Aorta (tissue), 5 donors: ENCODE data around the gene HKDC1. TPM values are rescaled to one million over a fixed set of nuclear protein-coding genes. Genes with fewer than 3 reads are reported as not detected.
"Not testable (repeated sequence)": the region's sequence is repeated elsewhere in the genome, so short reads cannot be mapped to it uniquely, and the experiment has no call there.

Source experiments
- ATAC-seq: fragments of 200-7000 bp; cut with Tn5 transposase; one replicate; pipeline ENCODE4 v1.9.1; 2022; ENCODE audit warnings: moderate library complexity; ENCODE audit not compliant: low FRiP score
- DNase-seq, 2 donors: peaks; one replicate each; pipeline ENCODE4 v3.0.0-alpha.2; 2020
- H3K27ac ChIP-seq, 2 donors: one replicate each; pipeline ENCODE4 v1.5.1; 2013; ENCODE audit warnings: low read length in 2 of 2, mild to moderate bottlenecking in 2 of 2, moderate library complexity in 2 of 2, control low read depth in 1 of 2, inconsistent platforms in 1 of 2, low read depth in 1 of 2
- H3K27me3 ChIP-seq, 2 donors: one replicate each; pipeline ENCODE4 v1.6.1; 2013; ENCODE audit warnings: control low read depth in 1 of 2, low read length in 1 of 2, mild to moderate bottlenecking in 1 of 2, moderate library complexity in 1 of 2; ENCODE audit not compliant: insufficient read depth in 2 of 2, control insufficient read depth in 1 of 2
- H3K36me3 ChIP-seq, 2 donors: one replicate each; pipeline ENCODE4 v1.6.1; 2013; ENCODE audit warnings: control low read depth in 1 of 2, low read length in 1 of 2, mild to moderate bottlenecking in 1 of 2; ENCODE audit not compliant: insufficient read depth in 2 of 2, control insufficient read depth in 1 of 2
- H3K4me1 ChIP-seq, 2 donors: one replicate each; pipeline ENCODE4 v1.6.1; 2013; ENCODE audit warnings: low read length in 2 of 2, control low read depth in 1 of 2, mild to moderate bottlenecking in 1 of 2, moderate library complexity in 1 of 2; ENCODE audit not compliant: insufficient read depth in 2 of 2, control insufficient read depth in 1 of 2
- H3K4me3 ChIP-seq, 2 donors: one replicate each; pipeline ENCODE4 v1.5.1; 2013; ENCODE audit warnings: low read length in 2 of 2, control low read depth in 1 of 2, mild to moderate bottlenecking in 1 of 2
- H3K9me3 ChIP-seq: one replicate; pipeline ENCODE4 v1.6.1; 2013; ENCODE audit warnings: mild to moderate bottlenecking, low read length; ENCODE audit not compliant: control insufficient read depth
- WGBS, 2 donors: extraction: QIAGEN DNeasy Blood & Tissue Kit; methylation state at CpG; one replicate each; pipeline ENCODE4 v1.1.7; 2013; 5-methylcytosine and 5-hydroxymethylcytosine counted together
- intact Hi-C, 2 donors: fragments of 100-400 bp; cut with DNase I; formaldehyde crosslinking; loops; one replicate each; pipeline versions ENCODE4 v1.14.2 to v1.15.0; 2022
- long read RNA-seq, 2 donors: library from polyadenylated mRNA; unstranded; transcript quantifications; one replicate each; pipeline ENCODE4 v2.0.0, GENCODE V29; 2020 to 2021
- polyA plus RNA-seq, 2 donors: library from polyadenylated mRNA; stranded (reverse); fragments of 200-250 nt; gene quantifications; one replicate each; pipeline ENCODE4 v1.2.3, GENCODE V29; 2013
- total RNA-seq, 2 donors: library from RNA; stranded (reverse); fragmentation: NEBNext Ultra II Directional; extraction: Animal tissue kit (Norgen Biotek cat#: 25700); gene quantifications; one replicate each; pipeline ENCODE4 v1.2.1, GENCODE V29; 2021
- donor health status: healthy with polysubstance abuse.
- donor health status: Bipolar disorder and iron deficiency.
- donor health status: DM: no; HTN: no; CAD: no.
- donor health status: DM: no; HTN: no; CAD: no.
- donor health status: DM: yes; HTN: yes; CAD: no.

The HKDC1 gene, protein sequence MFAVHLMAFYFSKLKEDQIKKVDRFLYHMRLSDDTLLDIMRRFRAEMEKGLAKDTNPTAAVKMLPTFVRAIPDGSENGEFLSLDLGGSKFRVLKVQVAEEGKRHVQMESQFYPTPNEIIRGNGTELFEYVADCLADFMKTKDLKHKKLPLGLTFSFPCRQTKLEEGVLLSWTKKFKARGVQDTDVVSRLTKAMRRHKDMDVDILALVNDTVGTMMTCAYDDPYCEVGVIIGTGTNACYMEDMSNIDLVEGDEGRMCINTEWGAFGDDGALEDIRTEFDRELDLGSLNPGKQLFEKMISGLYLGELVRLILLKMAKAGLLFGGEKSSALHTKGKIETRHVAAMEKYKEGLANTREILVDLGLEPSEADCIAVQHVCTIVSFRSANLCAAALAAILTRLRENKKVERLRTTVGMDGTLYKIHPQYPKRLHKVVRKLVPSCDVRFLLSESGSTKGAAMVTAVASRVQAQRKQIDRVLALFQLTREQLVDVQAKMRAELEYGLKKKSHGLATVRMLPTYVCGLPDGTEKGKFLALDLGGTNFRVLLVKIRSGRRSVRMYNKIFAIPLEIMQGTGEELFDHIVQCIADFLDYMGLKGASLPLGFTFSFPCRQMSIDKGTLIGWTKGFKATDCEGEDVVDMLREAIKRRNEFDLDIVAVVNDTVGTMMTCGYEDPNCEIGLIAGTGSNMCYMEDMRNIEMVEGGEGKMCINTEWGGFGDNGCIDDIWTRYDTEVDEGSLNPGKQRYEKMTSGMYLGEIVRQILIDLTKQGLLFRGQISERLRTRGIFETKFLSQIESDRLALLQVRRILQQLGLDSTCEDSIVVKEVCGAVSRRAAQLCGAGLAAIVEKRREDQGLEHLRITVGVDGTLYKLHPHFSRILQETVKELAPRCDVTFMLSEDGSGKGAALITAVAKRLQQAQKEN
- total RNA-seq, result not detected
- polyA plus RNA-seq, result 1 to 10 TPM in 1 of 2 donors, not detected in 1; 3.1 TPM
- long read RNA-seq, donor 1, result 0 reads
- long read RNA-seq, donor 2, result 0 reads

GRCh38 chr10:69220041-69220451 is at the start of gene HKDC1:
Gene HKDC1, plus strand, starts transcription at chr10:69220332. Its CDS starts 104 bp downstream, at chr10:69220436.
- H3K4me3 ChIP-seq, result no peak within 1 kb of the TSS
- 57 to 58% methylated on average over 8 of the region's 8 CpGs for WGBS, 2 donors
- no peaks in the 10 kb centered on the region for H3K27me3 ChIP-seq
- H3K27ac ChIP-seq, result no peak within 1 kb of the TSS
- no peaks in the 10 kb centered on the region for H3K4me1 ChIP-seq
- H3K9me3 ChIP-seq, result no peaks in the 10 kb centered on the region
- H3K36me3 ChIP-seq, result no peaks in the 10 kb centered on the region
- intact Hi-C loops, result no loop called here
- DNase-seq, result no peak
- no peak for ATAC-seq

DNA sequence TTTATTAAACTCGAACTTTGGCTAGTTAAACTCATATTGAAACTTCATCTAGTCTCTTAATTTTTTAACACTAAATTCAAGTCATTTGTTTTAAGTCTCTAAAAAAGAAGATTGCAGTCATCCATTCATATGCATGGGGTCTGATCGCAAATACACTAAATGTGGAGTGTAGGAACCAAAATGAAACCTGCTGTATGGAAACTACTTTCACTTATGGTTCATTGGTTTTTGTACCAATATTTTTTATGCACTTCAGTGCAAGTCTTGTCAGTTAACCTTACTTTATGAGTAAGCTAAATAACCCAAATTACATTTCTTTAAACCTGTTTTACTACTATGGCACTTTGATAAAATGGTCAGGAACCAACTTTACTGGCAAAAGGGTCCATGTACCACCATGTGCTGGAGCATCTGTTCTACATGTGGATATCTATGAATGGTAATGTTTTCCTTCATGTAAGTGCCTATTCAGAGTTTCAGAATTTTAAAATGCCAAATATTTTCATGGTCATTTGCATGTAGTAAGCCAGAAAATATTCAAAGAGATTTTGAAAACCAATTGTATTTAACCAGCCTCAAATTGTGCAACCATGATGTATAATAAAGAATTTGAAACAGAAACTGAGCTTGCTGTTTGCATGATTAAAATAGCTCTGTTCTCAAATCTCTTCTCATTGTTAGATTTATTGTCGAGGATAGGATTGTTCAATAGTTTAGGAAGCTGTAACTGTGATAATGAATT is 47.7 kb upstream of the HKDC1 start:
- H3K4me1 ChIP-seq, result no peaks in the 10 kb centered on the region
- no peak overlapping the region for H3K27ac ChIP-seq
- intact Hi-C loops, result no loop called here
- DNase-seq (no peak), ATAC-seq (no peak)
- 92 to 96% methylated on average over 3 of the region's 3 CpGs for WGBS, 2 donors
- H3K9me3 ChIP-seq, result no peaks in the 10 kb centered on the region
- no peaks in the 10 kb centered on the region for H3K27me3 ChIP-seq
- H3K4me3 ChIP-seq, result no peak overlapping the region
- H3K36me3 ChIP-seq, result no peaks in the 10 kb centered on the region

DNA sequence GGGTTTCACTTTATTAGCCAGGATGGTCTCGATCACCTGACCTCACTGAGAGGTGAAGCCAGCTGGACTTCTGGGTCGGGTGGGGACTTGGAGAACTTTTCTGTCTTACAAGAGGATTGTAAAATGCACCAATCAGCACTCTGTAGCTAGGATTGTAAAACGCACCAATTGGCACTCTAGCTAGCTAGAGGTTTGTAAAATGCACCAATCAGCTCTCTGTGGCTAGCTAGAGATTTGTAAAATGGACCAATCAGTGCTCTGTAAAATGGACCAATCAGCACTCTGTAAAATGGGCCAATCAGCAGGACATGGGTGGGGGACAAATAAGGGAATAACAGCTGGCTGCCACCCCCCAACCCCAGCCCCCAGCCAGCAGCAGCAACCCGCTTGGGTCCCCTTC is 44.8 kb upstream of the HKDC1 start:
- WGBS, 2 donors, result 88 to 90% methylated on average over 4 of the region's 4 CpGs
- H3K36me3 ChIP-seq, ATAC-seq, H3K27ac ChIP-seq, DNase-seq, H3K27me3 ChIP-seq, H3K4me3 ChIP-seq, intact Hi-C loops, H3K4me1 ChIP-seq, H3K9me3 ChIP-seq: not testable (repeated sequence)

DNA sequence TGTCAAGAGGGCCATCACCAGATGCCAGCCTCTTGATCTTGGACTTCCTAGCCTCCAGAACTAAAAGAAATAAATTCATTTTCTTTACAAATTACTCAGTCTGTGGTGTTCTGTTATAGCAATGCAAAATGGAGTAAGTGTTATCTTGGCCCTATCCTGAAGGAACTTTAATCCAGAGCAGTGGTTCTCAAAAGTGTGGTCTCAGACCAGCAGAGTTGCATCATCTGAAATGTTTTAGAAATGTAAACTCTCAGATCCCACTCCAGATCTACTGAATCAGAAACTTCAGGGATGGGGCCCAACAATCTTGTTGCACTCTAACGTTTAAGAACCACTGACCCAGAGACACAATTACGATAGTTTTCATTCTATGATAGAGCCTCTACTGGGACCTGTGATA is 43.3 kb upstream of the HKDC1 start:
- Histone ChIP-seq H3K9me3 (no peaks in the 10 kb centered on the region), H3K36me3 (no peaks in the 10 kb centered on the region), H3K27me3 (no peaks in the 10 kb centered on the region), H3K27ac (no peak overlapping the region), H3K4me3 (no peak overlapping the region), H3K4me1 (peaks cover 0 to 5% of the 10 kb centered on the region in 2 donors)
- ATAC-seq, result no peak
- intact Hi-C loops, result no loop called here
- DNase-seq, result no peak
- WGBS, 2 donors, result 77 to 84% methylated on average over 2 of the region's 2 CpGs

DNA sequence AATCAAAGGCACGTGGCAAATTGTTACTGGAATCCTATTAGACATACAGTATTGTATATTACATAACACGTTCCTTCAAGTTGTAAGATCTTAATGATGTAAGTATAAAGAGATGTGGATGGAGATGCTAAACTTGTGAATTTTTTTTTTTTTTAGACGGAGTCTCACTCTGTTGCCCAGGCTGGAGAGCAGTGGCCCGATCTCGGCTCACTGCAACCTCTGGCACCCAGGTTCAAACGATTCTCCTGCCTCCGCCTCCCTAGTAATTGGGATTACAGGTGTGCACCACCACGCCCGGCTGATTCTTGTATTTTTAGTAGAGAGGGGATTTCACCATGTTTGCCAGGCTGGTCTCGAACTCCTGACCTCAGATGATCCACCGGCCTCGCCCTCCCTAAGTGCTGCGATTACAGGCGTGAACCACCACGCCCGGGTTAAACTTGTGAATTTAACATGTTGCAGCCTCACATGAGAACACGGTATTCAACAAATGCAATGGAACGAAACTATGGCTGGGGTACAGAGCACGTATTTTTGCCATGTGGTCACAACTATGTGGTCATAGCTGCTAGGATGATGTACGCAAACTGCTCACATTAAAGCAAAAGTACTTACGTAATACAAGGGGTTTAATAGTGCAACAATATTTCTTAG is 40.9 kb upstream of the HKDC1 start:
- Histone ChIP-seq H3K4me3 (peak overlapping the region; percentile 30 to 57), H3K4me1 (peaks cover 0 to 5% of the 10 kb centered on the region in 2 donors), H3K27ac (peak overlapping the region in 1 of 2 donors; percentile 4), H3K9me3 (no peaks in the 10 kb centered on the region), H3K27me3 (no peaks in the 10 kb centered on the region), H3K36me3 (no peaks in the 10 kb centered on the region)
- intact Hi-C loops, result no loop called here
- DNase-seq (no peak), ATAC-seq (peak; percentile 15)
- 36 to 37% methylated on average over 21 of the region's 21 CpGs for WGBS, 2 donors

GRCh38 chr10:69179743-69180524 is 40.2 kb upstream of the HKDC1 start, which contains the start of gene SUPV3L1:
Gene SUPV3L1, plus strand, starts transcription at chr10:69180234. Its CDS starts 58 bp downstream, at chr10:69180292.
- Histone ChIP-seq H3K4me1 (peaks cover 0 to 5% of the 10 kb centered on the region in 2 donors), H3K36me3 (no peaks in the 10 kb centered on the region), H3K4me3 (peak within 1 kb of the TSS; percentile 46 to 95), H3K9me3 (no peaks in the 10 kb centered on the region), H3K27me3 (no peaks in the 10 kb centered on the region), H3K27ac (peak within 1 kb of the TSS in 1 of 2 donors; percentile 50)
- 0% methylated on average over 44 of the region's 44 CpGs for WGBS, 2 donors
- intact Hi-C loops, result loop anchor here in 1 of 2 donors (10.0 kb wide), 1 partner anchor 55 kb away; the partner anchor contains the start of gene VPS26A
- ATAC-seq (peak; percentile 99), DNase-seq (peak; percentile 95 to 96)

GRCh38 chr10:69180525-69181204 is 39.5 kb upstream of the HKDC1 start:
- Histone ChIP-seq H3K4me1 (peaks cover 0 to 5% of the 10 kb centered on the region in 2 donors), H3K27ac (peak overlapping the region in 1 of 2 donors; percentile 50), H3K27me3 (no peaks in the 10 kb centered on the region), H3K36me3 (no peaks in the 10 kb centered on the region), H3K4me3 (peak overlapping the region; percentile 46 to 95), H3K9me3 (no peaks in the 10 kb centered on the region)
- intact Hi-C loops, result loop anchor here in 1 of 2 donors (10.0 kb wide), 1 partner anchor 56 kb away; the partner anchor contains the start of gene VPS26A
- ATAC-seq, result no peak
- WGBS, 2 donors, result 3 to 4% methylated on average over 29 of the region's 29 CpGs
- peak in 1 of 2 donors; percentile 57 for DNase-seq
